GM19463 (cell line): ENCODE measurements around the gene GPR146.
A peak's percentile ranks its signal among the peaks of the same experiment; 100 is the strongest.

Experiments used
- ATAC-seq: cut with Tn5 transposase; IDR thresholded peaks from one replicate; pipeline ENCODE4 v1.9.1; 2021; ENCODE audit warnings: mild to moderate bottlenecking, moderate library complexity; ENCODE audit not compliant: unreplicated experiment

Gene GPR146

GRCh38 chr7:1011297-1012003 lies 32.9 kb upstream of the GPR146 start:
- ATAC-seq = no peak

GRCh38 chr7:1012004-1012715 lies 32.2 kb upstream of the GPR146 start:
- ATAC-seq = no peak

GRCh38 chr7:1012716-1013095 lies 31.6 kb upstream of the GPR146 start:
- no peak for ATAC-seq

- ATAC-seq = no peak
Measured at GRCh38 chr7:1013581-1013980, 30.8 kb upstream of the GPR146 start.

GRCh38 chr7:1014681-1015080 lies 29.7 kb upstream of the GPR146 start:
- ATAC-seq = no peak

GRCh38 chr7:1015196-1016121 lies 28.9 kb upstream of the GPR146 start:
- ATAC-seq = no peak

- no peak for ATAC-seq
Measured at GRCh38 chr7:1016577-1017531, 27.5 kb upstream of the GPR146 start.

- no peak for ATAC-seq
Measured at GRCh38 chr7:1017586-1018333, 26.6 kb upstream of the GPR146 start.

- no peak for ATAC-seq
Measured at GRCh38 chr7:1018334-1018695, 26.0 kb upstream of the GPR146 start.

GRCh38 chr7:1019255-1019785 lies 25.0 kb upstream of the GPR146 start:
- no peak for ATAC-seq

- no peak for ATAC-seq
Measured at GRCh38 chr7:1019789-1020610, 24.3 kb upstream of the GPR146 start.

GRCh38 chr7:1020849-1021251 lies 23.5 kb upstream of the GPR146 start:
- ATAC-seq = no peak

- ATAC-seq = no peak
Measured at GRCh38 chr7:1021366-1021765, 23.0 kb upstream of the GPR146 start.

GRCh38 chr7:1021931-1022330 lies 22.4 kb upstream of the GPR146 start:
- no peak for ATAC-seq

GRCh38 chr7:1022356-1022755 lies 22.0 kb upstream of the GPR146 start:
- ATAC-seq = no peak

GRCh38 chr7:1022801-1023465 lies 21.4 kb upstream of the GPR146 start:
- no peak for ATAC-seq

GRCh38 chr7:1024331-1024841 lies 20.0 kb upstream of the GPR146 start:
- peak; percentile 56 for ATAC-seq
